NCI-H1417 treated with DMSO at 0.1 percent for 48 hours (cell line): ENCODE data around the gene ANKFN1.

Experiments used
- DNase-seq: peaks from one replicate; lab custom pipeline; 2025; lab: John Stamatoyannopoulos, UW

ANKFN1 gene

DNA sequence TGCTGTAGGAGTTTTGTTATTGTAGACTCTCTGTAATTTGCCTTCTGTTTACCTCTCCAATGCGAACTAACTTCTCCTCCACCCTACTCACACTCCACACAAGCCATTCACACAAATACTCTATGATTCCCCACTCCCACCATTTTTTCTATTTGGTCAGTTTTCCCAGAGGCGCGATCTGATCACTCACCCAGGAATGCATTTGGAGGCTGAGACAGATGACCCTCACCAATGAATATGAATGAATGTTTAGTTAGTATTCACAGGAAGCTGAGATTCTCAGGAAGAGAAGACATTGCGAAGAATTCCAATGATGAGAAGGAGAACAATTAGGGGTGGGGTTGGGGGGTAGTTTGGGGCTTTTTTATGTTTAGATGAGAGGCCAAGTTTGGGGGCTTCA lies 10.5 kb upstream of the ANKFN1 start:
- no peak for DNase-seq

DNA sequence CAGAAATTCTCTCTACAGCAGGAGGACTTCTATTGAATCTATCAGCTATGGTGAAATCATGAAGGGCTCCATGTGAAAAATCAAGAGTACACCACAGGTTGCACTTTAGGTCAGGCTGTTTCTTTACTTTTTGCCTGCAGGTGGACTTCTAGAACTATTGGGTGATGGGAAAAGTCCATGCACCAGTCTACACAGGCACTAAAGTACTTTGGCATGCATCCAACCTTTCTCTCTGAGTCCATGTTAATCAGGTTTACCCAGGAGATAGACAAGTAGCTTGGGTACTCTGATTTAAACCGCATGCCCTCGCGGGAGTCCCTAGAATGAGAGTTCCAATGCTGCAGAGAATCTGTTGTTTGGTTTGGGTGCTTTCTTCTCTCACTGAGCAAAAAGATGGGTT lies 9.1 kb upstream of the ANKFN1 start:
- DNase-seq: no peak

DNA sequence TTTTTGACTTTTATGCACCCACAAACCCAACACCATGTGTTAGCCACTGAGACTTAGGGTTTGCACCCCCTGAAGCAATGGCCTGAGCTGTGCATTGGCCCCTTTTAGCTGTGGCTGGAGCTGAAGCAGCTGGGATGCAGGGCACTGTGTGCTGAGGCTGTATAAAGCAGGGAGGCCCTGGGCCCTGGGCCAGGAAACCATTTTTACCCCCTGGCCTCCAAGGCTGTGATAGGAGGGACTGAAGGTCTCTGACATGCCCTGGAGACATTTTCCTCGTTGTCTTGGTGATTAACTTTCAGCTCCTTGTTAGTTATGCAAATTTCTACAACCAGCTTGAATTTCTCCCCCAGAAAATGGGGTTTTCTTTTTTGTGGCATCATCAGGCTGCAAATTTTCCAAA lies 6.7 kb upstream of the ANKFN1 start:
- DNase-seq: no peak

DNA sequence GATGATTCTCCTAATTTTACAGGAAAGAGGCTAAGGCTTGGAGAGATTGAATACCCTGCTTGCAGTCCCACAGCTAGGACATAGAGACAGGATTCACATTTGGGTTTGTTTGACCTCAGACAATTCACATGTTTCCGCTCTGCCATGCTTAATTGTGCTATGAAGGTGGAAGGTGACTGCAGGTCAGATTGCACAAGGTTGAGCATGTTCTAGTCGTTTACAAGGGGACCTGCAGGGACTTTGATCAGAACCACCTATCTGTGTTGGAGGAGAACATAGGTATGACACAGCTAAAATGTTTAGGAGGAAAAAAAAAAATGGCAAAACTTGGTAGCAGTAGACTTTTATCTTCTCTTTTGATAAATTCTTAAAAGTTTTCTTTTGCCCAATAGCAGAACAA lies 4.9 kb upstream of the ANKFN1 start:
- no peak for DNase-seq

DNA sequence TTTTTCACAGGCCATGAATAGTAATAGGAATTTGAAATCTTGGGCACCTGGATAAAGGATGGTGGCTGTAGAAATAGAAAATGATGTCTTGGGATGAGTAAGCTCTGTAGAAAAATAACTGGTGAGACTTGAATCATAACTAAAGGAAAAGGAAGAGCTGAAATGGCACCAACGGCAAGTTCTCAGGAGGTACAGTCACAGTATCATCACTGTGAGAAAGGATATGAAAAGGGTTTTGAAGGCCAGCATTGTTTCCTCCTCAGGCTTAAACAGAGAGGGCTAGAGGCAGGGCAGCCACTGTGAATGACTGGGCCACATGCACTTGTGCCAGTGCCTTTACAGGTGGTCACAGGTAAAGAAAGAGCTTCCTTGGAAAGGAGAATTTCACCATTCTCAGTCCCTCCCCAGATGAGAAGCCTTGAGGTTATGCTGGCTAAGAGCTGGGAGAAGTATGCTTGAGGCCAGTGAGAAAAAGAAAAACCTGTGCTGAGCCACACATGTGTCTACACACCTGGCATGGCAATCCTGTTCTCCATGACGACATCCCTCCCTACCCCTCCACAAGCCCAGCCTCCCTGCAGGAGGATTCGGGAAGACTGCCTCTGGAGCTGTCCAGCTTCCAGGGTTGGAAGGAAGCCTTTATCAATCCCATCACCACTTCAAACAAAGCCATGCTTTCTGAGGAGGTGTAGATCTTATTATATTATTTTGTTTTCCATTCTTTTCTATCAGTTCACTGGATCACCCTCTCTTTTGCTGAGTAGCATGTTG lies 3.8 kb upstream of the ANKFN1 start:
- DNase-seq: no peak

DNA sequence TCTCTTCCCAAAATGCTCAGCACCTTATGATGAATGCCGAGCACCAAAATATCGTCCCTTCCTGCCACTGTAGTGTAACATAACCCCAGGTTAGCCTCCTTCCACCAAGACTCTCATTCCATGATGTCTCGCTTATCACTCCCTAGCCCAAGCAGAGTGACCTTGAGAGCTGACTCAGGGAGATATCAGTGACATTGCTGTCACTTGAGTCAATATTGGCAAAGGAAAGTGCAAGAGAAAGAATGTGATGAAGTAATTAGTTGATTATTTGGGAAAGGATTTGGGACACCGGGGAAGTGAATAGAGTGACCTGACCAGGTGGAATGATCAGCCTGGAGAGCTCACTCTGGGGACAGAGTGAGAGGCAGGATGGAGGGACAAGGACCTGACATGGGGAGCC lies 2.6 kb upstream of the ANKFN1 start:
- no peak for DNase-seq

DNA sequence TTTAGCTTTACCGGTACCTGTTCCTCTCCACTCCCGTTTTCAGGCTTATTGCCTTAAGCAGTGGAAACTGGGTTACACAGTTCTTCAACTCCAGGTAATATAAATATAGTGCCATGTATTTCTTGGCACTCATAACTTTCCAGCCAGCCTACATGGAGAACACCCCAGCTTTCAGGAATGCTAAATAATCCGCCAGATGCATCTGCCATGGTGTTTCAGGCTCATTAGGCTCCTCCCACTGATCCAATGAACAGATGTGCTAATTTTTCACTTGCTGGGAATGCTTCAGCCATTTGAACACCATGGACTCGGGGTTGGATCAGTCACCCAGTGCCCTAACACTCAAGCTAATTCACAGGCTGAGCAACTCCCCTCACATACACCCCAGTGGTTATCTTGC lies 4.6 kb downstream of the ANKFN1 start:
- DNase-seq: no peak

DNA sequence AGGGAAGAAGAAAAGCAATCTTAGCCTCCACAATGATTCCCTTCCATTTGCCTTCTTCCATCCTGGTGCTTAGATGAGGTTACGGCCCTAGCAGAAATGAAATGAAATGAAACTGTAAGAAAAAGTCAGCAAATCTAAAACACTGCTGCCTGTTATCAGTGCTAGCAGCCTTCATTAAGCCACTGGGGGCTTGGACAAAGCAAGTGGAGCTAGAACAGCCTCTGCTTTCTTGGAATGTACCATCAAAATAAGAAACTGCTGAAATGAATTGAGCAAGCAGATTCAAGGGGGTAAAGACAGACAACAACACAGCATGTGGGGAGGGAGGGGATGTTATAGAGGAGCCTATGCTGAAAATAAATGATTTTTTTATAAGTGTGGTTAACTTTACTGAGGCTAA lies 5.1 kb downstream of the ANKFN1 start:
- DNase-seq: no peak

DNA sequence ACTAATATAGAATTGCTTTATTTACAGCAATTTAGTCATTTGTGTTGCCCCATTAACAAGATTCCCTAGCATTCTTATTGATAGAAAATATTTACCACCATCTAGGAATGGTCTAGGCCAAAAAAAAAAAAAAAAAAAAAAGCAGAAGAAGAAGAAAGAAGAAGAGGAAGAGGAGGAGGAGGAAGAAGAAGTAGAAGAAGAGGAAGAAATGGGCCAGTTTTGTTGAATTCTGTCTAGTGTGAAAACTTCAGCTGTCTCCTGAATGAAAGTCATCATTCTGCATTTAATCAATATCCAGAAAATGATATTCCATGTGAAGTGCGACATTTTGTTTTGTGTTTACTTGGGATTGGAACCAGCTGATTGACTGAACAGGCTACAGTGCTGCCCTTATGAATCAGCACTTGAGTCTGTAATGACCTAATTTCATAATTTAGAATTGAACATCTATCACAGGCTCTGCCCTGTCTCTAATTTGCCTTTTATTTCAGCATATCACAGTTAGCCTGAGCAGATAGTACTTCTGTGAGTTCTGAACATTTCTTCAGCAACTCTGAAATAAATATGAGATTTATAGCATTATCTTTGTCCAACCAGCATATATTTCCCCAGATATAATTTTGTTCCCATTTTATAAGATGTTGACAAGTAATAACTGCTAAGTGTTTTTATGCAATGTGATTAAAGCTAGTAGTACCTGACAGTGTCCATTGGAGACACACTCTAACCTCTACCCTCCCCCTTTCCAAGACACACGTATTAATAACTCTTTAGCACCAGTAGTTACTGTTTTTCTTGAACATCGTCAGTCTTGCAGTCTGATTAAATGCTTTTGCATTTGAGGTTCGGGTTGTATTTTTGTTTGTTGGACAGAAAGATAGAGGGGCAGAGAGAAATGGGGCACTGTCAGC lies 5.9 kb downstream of the ANKFN1 start:
- DNase-seq: no peak

DNA sequence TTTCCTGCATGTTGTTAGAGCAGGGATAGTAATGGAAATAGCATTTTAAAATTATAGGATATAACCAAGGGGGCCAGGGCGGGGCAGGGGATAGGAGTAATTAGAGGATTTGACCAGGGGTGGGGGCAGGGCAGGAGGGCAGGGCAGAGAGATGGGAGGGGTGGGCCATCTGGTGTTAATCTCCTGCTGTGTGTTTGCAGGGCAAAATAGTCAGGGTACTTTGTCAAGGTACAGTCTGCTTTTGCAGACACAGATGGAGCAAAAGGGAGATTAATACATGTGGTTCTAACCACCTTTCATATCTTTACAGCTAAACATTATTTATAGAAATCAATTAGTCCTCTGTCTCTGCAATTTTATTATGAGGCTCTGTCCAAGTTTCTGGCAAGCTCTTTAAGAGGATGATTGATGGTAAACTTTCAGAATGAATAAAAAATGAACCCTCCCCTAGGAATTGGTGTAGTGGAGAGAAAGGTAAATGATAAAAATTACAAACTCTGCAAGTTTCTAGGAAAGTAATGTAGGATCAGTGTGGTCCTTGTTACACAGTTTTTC lies 6.6 kb downstream of the ANKFN1 start:
- no peak for DNase-seq

DNA sequence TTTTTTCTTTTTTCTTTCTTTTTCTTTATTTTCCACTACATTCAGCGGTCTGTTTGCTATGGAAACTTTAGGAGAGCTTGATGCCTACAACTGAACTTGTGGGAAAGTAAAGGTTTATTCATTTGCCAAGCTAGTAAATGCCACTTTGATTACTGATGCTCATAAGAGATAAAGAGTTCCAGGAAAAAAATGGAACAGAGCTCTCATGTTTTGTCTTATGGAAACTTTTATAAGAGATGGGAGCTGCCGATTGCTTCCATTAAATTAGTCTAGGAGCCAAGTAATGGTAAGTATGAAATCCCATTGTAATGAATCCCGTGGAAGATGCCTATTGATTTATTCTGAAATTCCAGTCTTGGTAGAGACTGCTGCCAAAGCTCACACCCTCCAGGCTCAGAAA lies 7.1 kb downstream of the ANKFN1 start:
- no peak for DNase-seq

DNA sequence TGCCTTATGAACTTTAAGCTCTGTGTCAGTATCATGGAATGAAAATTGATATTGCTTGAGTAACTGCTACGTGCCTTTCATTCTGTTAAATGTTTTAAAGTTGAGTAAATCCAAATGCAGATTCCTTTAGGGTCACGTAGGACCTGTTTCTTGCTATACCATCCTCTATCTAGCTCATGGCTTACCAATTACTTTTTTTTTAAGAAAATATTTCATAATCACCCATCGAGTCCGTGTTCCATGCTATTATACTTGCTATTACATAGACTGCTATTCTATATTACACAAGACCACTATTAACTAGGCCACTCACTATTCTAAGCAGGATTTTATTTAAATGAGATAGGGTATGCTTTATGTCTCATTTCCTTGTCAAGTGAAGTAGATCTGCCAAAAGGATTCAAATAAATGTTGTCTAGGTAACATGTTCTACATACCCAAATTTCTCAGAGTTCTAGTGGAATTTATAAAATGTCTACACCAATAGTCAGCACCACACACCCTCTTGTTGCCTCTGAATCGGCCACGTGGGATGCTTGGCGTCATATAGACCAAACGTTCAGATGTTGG lies 11.9 kb downstream of the ANKFN1 start:
- no peak for DNase-seq

DNA sequence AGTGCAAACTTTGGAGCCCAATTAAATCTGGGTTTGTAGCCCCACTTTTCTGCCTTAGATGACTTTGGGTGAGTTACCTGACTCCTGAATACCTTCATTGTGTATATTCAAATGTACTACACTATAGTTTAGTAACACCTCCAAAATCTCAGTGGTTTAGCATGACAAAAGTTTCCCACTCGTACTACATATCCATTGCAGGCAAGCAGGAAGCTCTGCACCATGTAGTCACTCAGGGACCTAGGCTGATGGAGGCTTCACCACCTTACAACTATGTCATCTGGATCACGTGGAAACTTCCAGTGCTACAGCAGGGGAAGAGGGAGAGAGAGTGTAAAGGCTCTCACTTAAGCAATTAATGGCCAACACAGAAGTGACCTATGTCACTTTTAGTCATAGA lies 14.2 kb downstream of the ANKFN1 start:
- no peak for DNase-seq

DNA sequence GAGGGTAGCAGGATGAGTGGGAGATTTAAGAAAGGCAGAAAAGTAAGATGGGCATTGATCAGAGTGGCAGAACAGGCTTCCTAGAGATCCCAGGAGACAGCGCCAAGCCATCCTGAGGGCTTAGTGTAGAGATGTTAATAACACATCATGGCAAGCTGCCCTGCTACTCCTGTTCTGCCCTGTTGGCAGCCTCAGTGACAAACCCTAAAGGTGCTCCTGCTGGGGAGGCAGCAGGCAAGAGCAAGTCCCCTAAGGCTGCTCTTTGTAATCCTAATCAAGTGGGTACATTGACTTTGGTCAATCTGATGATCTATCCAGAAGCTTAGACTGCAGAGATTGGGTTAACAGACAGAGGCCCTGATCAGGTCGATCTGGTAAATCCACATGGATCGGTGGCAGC lies 16.3 kb downstream of the ANKFN1 start:
- DNase-seq: no peak

DNA sequence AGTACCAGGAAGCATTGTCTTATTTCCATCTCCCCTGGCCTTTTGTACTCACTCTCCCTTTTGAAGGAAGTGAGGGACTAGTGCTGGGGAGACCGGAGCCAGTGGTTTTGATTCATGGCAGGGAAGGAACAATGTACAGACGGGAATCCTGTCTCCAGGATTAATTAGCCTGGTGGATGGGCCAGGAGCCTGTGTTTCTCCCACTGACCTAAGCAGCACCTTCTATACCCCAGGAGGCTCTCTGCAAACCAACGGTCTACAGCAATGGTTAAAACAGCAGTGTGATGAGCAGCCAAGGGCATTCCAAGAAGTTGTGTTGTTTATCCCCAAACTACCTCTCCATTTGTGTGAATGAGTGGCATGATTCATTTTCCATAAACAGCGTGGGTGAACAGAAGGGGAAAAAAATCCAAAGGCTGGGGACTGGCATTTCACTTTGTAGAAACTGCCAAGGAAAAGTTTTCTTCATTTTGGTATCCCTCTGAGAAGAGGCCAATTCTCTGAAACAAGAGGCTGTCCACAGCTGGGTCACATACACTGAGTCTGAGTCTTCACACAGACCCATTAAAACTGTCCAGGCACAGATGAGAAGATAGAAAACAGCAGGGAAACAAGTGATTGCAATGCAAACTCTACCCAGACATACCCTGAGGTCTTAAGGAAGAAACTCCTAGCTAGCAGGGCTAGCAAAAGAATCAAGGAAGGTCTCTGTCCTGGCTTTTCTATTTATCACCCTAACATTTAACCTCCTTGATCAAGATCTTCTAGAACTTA lies 18.1 kb downstream of the ANKFN1 start:
- DNase-seq: no peak

DNA sequence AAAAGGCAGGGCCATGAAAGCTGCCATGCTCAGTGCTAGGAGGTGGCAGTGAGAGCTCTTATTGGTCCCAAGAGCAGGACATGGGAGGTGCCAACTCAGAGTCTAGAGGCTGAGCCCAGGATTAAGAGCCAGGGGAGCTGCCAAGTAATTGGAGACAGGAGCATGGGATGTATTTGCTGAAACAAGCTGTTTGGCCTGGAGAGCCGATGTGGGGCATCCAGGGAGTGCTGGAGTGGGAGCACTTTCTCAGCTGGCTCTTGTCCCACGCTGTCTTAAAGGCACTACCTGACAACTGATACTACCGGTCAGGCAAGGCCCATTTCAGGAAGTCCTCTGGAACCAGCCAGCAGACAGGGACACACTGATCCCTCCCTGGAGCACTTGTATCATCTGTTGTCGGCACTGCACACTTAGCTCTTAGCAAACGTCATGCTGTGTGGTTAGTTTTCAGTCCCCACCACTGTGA lies 19.3 kb downstream of the ANKFN1 start:
- no peak for DNase-seq

DNA sequence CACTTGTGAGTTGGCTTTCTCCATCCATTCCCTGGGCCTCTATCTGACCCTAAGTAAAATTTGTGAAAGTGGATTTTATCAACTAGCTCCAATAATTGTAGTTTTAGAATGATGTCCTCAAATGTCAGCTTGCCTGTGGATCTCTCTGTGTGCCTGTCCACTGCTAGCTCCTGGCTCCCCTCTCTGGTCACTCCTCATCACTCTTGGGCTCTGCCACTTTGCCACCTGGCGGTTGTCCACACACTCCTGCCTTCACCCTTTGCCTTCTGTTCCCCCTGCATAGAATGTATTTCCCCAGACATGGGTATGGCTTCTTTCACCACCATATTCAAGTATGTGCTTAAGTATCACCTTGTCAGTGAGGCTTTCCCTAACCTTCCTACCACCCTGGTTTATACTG lies 19.8 kb downstream of the ANKFN1 start:
- DNase-seq: no peak

DNA sequence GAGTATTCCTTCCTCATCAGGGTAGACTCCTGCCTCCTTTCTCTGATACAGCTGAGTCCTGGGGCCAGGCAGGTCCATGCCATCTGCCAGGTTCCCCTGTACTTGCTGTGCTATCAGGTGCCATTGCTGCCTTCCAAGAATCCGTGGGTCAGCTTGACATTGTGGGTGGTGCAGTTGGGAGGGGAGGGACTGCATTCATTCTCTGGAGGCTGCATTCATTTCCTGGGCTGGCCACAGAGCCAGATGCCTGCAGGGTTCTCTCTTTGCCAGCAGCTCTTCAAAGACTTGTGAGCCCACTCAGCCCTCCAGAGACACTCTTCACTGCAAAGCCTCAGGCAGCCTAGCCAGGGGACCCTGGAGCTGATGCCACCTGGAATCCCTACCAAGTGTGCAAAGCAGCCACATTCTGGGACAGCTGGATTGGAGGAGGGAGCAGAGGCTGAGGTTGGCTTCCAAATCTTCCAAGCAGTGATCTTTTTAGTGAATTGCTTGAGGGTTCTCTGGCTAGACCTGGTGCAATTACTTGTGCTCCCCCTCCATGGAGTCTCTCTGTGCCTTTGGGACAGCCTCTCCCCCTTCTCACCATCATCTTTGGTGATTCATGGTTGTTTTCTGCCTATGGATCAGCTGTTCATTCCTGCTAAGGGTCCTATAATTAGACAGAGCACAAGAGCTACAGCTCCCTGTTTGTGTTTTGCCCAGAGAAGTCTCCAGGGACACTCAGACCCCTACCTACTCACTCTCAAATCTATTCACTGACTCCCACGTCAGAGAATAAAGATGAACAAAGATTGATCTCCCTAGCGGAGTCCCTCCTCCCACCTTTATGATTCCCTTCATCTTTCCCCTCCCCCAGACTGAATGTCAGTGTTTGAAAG lies 20.9 kb downstream of the ANKFN1 start:
- DNase-seq: no peak

DNA sequence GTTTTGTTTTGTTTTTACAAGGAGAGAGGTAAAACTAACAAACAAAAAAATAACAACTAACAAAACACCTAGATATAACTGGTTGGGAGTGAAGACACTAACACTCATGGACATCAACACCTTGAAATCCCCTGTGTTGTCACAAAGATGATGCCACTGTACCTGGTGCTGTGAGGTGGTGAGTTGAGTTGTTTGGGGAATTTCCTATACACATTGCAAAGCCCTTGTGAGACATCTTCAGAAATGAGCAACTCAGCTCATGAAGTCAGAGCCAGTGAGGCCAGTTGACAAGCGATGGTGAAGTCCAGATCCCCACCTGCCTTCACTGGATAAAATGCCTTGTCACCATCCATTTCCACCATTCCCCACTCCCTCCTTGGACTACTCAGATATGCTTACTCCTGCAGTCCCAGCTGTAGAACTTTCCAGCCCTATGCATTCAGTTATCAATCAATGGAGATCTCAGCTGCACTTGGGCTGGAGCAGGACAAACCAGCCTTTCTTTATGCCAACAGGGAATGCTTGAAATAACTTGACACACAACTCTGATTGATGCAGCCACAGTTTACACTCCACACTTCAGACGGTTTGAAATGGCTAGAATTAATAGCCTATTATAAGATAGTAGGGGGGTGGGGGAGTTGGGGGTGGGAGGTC lies 22.2 kb downstream of the ANKFN1 start:
- no peak for DNase-seq

DNA sequence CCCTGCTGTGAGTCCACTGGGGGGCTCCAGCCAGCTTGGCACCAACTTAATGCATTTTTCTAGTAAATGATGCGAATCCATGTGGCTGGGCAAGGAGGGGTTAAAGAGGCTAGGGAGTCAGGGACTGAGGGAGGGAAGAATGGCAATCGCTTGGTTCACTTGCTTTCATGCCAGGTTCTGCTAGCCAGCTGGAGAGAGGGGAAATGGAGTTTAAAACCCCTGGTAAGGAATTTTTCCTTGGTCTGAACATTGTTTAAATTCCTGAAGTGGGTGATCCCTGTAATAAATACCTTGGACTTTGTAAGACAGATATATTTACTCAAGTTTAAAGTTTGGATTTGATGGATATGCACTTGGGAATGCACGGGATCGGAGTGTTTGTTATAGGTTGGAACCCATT lies 22.8 kb downstream of the ANKFN1 start:
- DNase-seq: no peak
